SKM-1 (cell line): ENCODE data around the gene DIP2C.
"Not testable (repeated sequence)": the region's sequence is repeated elsewhere in the genome, so short reads cannot be mapped to it uniquely, and the experiment has no call there.

ENCODE experiments used
- DNase-seq: peaks from one replicate; lab custom pipeline; 2025; ENCODE audit not compliant: unreplicated experiment; lab: John Stamatoyannopoulos, UW

DIP2C gene

DNA sequence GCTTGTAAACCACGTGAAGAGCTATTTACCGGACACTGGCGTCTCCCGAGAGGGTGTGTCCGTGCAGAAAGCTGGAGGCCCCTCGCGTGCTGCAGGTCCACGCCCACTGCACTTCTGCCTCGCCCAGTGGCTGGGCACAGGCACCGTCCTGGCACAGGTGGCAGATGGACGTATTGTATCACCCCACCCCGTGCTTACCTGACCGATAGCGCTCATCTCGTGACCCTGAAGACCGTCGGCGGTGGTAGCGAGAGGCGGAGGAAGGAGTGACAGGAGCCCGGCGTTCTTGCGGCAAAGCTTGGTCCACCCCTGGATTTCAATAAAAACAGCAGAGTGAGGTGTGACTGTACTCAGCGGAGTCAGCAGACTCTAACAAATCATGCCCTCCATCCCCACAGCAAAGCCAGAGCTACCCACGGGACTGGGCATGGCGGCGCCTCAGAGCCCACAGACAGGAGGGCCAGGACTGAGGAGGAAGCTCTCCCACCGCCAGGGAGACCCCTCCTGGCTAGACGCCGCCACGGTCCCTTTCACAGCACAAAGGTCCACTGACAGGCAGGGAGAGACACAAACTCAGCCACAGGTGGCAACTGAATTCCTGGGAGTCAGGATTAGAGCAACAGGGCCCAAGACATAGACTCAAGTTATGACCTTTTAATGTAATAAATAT lies 217.1 kb downstream of the DIP2C start:
- DNase-seq: no peak

DNA sequence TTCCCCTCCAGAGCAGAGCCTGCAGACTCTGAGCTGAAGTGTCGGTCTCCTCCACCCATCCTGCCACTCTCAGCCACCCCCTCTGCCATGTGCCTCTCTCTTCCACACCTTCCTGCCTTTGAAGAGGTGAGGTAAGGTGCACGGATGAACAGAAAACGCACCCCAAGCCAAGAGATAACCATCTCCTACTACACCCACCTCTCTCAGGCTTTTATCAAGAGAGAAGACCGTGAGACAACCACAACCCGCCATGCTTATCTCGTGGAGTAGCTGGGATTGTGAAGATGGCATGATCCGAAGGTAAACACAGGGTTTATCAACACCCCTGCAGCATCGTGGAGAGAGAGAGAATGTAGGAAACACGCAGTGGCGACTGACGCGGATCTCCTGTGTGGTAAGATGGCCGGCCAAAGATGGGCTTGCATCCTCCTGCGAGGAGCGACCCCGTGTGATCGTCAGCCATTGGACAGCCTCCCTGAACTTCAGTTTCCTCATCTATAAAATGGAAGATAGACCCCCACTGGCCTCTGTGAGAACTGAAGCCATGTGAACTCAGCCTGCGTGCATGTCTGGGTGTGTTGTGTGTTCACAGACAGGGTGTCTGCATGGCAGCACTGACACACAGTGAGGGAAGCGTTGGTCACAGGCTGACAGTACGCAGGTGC lies 219.0 kb downstream of the DIP2C start:
- no peak for DNase-seq

DNA sequence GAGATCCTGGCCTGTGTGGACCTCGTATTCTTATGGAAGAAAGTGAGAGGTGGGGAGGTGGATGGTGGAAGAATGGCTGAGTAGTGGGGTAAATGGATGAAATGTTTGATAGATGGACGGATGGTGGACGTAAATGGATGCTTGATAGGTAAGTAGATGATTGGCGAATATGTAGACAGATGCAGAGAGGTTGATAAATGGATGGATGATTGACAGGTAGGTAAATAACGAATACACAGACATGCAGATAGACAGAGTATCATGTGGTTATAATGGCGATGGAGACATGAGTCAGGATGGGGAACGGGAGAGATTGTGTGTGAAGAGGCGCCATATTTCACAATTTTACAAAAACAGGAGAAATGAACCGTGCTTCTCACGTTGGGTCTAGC lies 219.5 kb downstream of the DIP2C start:
- no peak for DNase-seq

DNA sequence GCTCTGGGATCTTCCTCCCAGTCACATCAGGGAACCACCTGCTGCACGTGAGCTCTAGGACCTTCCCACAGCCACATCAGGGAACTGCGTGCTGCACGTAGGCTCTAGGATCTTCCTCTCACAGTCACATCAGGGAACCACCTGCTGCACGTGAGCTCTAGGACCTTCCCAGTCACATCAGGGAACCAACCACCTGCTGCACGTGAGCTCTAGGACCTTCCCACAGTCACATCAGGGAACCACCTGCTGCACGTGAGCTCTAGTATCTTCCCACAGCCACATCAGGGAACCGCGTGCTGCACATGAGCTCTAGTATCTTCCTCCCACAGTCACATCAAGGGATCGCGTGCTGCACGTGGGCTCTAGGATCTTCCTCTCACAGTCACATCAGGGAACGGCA lies 229.7 kb downstream of the DIP2C start:
- no peak for DNase-seq

DNA sequence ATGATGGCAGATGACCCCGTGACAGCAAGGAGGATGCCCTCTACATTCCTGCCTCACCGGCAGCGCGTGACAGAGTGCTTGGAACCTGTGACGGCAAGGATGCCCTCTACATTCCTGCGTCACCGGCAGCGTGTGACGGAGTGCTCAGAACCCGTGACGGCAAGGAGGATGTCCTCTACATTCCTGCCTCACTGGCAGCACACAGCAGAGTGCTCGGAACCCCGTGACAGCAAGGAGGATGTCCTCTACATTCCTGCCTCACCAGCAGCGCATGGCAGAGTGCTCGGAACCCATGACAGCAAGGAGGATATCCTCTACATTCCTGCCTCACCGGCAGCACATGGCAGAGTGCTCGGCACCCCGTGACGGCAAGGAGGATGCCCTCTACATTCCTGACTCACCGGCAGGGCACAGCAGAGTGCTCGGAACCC lies 231.0 kb downstream of the DIP2C start:
- no peak for DNase-seq

DNA sequence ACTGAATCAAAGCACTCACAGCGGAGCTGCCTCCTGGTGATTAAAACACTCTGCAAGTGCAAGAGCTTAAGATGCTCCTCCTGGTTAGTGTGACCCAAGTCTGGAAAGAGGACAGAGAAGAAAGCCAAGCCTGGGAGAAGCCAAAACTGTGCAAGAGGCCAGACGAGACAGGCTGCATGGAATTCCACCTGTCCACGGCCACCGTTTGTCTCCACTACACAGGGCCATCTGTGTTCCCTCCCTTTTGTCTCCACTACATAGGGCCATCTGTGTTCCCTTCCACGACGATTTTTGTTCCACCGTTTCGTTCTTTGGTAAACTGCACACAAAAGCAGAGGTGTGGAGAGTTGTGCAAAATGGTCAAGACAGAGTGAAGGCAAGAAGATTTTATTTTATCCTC lies 233.0 kb downstream of the DIP2C start:
- no peak for DNase-seq

DNA sequence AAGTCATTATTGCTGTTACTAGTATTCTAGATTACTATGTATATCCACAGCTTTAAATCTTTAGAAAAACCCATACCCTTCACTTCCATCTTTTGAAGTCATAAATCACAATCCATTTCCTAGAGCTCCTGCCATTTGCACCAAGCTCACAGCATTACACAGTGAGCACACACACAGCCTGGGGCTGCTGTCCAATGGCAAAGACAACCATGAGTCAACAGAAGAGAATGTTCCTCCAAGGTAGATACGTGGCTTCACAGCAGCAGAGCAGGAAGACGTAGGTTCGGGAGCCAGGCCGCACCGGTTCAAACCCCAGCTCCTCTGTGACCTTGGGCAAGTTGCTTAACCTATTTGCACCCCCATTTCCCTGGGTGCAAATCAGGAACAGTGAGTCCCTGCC lies 234.6 kb downstream of the DIP2C start:
- no peak for DNase-seq

DNA sequence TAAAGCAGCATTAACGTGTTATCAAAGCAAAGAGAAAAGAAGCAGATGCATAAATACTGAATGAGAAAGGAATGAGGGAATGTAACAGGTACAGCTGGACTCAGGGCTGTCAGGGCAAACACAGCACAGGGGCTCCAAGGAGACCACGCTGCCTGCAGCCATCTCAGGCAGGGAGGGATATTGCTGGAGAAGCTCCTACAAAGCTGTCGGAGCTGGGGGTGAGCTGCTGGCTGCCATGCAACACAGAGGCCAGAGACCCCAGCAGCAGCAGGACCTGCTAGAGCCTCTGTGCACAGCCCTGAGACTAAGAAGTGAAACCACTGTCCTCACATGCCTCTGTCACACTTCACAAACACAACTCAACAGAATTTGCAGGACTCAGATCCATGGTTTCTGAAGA lies 235.8 kb downstream of the DIP2C start:
- DNase-seq: no peak

DNA sequence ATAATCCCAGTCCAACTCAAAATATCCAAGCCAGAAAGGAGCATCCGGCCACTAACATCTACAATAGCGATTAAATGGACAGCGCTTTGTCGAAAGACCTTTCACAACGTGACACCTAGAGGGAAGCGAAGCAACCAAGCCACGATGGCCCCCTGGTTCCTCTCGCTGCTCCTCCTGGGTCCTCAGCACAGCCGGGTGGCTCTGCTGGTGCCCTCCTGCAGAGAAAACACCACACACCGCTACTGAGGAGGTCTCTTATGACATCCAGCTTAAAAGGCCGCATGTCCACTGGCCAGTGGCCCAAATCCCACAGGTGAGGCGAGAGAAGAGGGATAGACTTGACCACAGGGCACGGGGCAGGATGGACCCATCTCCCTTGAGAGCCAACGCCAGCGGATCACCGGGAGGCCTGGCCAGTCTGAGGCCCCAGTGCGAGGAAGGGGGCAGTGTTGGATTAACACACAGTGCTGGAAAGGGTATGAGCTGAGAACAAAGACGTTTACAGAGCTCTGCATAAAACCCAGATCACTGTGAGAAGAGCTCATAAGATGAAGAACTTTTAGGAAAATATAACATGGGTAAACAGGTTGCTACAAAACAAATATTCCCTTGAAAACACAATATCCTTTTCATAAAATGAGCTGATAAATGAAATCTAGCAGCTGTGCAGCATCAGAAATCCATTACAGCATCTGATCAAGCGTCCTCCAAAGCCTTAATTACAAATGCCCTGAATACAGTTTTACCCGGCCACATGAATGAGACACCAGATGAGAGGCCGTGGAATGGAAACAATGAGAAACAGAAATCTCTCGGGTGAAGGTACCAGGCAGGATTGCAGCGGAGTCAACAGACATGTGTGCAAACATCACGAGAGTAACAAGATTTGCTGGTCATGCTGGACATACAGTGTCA lies 236.7 kb downstream of the DIP2C start:
- no peak for DNase-seq

DNA sequence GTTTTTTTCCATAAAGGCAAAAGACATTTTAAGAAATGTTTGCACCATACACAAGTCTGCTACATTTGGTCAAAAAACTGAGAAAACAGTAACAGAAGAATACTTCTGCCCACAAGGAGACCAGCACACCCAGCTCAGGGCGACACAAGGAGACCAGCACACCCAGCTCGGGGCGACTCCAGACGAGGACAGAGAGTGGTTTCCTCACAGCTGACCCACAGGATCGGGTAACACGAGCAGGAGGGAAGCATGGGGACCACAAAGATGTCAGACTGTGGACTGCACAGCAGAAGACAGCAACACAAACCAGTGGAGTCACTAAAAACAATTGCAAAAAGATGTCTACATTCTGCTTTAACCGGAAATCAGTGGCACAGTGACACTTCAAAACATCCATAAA lies 237.6 kb downstream of the DIP2C start:
- no peak for DNase-seq

DNA sequence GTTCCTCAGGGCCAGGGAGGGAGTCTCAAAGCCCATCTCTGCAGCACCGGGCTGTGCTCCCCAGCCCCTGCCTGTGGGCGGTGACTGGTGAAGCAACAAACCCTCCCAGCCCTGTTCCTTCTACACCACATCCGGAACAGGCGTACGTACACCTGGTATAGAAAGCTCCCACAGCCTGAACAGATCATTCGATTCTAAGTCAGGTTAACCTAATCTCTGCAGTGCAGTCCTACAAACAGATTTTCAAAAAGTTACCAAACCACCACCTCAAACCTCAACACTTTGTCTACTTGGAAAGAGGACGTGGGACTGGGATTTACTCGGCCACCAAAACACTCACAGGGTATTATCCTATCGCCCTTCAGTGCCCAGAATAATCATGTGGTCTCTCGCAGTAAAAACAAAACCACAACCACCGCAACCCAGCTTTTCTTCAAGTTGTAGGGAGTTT lies 238.4 kb downstream of the DIP2C start:
- no peak for DNase-seq

DNA sequence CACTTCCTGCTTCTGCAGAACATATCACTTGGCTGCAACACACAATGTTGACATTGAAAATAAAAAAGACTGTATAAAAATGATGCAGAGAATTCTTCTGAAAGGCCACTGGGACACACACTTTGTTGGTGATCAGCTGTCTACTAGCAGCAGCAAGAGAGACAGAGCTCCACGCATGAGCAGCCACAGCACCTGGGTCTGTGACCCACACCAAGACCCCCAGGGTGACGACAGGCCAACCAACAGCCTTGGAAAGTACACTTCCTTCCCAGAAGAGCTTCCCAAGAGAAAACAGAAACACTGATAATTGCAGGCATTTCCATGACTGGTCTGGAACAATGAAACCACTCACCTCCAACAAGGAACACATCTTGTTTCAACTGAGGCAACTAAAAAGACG lies 239.0 kb downstream of the DIP2C start:
- no peak for DNase-seq

DNA sequence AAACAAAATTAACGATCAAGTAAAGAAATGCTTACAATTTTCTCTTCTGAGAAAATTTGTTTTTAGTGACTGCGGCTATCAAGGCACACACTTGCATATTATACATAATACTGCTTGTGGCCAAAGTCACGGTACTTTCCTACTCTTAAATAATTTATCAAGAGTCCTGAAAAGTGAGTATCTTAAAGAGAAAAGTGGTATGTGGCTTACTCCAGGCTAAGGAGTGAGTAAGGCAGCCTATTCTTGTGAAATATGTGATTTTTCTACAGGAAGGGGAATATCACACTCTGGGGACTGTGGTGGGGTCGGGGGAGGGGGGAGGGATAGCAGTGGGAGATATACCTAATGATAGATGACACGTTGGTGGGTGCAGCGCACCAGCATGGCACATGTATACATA lies 240.1 kb downstream of the DIP2C start:
- DNase-seq: not testable (repeated sequence)

DNA sequence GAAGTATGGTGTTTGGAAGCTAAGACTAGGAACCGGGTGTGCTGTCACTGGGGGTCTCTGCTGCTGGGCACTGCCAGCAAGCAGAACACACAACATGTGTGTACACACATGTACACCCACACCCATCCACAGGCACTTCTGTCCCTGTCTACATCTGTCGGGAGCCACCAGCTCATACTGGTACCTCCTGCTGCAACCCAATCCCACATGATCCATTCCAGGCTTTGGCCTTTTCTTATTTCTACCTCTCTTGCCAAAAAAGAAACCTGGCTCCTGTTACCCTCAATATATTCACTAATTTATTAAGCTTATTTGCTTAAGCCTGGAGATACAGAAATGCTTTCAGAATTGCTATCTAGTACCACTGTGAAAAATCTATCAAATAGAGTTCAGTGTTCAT lies 246.0 kb downstream of the DIP2C start:
- no peak for DNase-seq

DNA sequence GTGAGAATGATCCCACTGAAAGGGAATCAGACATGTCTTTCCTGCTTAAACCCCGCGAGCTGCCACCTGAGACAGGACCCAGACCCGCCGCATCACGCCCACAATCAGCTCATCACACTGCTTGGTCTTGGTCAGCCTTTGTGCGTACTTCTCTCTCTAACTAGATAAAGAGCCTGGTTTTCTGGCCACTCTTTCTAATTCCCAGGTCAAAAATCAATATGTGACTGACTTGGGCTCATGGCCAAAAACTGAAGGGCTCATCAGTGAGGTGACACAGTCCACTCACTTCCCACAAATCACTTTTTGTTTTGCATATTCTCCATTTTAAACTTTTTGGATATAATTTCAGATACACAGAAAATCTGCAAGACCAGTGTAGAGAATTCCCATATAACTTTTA lies 247.3 kb downstream of the DIP2C start:
- no peak for DNase-seq

DNA sequence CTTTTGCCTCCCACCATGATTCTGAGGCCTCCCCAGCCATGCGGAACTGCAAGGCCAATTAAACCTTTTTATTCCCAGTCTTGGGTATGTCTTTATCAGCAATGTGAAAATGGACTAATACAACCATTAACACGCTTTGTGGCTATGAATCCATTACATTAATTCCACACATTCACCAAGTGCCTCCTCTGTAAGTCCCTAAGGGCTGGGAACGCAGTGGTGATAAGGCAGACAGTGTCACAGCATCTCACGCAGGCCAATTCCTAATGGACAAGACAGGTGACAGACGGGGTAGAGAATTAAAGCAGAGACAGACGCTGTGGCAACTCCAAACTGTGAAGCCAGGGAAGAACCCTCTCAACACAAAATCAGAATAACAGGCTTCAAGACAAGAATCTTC lies 247.8 kb downstream of the DIP2C start:
- no peak for DNase-seq

DNA sequence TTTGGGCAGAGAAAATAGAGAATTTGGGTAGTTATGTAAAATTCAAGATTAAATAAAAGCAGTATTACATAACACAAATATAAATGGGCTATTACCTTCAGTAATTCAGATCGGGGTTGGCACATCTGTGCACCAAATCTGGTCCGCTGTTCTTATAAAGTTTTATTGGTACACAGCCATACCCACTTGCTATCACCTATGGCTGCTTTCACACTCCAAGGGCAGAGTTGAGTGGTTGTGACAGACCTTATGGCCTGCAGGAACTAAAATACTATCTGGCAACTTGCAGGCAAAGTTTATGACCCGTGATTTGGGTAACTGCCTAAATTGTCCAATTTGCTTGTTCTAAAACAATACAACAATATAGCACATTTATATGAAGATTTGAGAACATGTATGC lies 249.3 kb downstream of the DIP2C start:
- no peak for DNase-seq

DNA sequence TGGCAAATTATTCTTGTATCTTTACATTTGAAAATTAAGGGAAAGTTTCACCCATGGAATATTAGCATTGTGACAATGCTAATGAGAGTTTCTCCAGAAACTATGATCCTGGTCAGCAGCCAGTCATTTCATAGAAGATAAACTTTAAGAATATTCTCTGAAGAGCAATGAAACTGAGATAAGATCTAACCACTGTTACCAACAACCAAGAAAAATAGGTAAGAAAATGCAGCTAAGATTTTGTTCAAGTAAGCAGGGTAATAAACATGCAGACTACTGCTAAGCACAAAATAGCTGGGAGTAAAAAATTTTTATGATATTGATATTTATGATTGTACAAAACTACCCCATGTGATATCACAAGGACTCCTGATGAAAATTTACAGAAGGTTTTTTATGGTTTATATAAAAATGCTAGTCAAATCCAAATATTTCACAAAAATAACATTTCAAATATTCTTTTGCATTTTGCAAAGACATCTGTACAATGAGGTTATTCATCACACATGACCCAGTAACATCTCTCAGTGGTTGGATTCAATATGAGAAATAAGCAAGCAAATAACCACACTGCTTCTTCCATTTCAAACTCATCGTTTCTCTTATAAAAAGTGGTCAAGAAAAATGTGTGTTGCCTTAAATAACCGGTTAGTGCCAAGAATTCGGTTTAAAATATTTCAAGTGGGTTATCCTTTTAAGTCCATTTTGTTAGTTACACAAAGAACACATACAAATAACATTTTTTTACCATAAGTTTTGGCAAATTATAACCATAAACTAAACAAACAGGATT lies 251.6 kb downstream of the DIP2C start:
- DNase-seq: no peak

DNA sequence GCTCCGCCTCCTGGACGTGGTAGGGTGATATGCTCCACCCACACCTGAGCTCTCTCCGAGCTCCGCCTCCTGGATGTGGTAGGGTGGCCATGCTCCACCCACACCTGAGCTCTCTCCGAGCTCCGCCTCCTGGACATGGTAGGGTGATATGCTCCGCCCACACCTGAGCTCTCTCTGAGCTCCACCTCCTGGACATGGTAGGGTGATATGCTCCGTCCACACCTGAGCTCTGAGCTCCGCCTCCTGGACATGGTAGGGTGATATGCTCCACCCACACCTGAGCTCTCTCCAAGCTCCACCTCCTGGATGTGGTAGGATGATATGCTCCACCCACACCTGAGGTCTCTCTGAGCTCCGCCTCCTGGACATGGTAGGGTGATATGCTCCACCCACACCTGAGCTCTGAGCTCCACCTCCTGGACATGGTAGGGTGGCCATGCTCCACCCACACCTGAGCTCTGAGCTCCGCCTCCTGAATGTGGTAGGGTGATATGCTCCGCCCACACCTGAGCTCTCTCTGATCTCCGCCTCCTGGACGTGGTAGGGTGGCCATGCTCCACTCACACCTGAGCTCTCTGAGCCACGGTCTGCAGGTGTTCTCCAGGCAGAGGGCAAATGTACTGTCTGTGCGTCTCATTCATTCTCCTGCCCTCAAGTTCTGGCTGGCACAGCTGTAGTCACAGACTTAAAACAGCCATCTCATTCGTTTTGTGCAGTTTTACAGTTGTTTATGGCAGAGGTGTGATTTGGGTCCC lies 252.4 kb downstream of the DIP2C start:
- no peak for DNase-seq

DNA sequence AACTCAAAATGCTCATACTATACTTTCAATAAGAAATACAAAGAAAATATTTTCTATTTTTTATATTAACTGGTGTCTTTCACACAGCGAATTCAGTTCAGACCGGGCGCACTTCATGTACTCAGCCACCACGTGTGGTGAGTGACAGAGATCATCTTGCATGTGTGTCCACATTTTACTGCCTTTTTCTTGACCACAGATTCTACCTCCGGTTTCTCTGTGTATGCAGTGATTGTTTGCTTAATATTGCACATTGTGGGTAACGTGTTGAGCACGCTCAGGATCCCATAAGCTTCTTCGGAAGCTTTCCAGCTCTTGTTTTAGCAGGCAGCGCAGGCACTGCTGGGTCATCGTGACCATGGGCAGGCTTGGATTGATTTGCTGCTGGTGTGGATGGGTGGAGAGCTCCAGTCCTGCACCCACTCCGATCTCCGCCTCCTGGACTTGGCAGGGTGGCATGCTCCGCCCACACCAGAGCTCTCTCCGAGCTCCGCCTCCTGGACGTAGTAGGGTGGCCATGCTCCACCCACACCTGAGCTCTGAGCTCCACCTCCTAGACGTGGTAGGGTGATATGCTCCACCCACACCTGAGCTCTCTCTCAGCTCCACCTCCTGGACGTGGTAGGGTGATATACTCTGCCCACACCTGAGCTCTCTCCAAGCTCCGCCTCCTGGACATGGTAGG lies 253.3 kb downstream of the DIP2C start:
- DNase-seq: no peak
